Colonic mucosa (tissue), 4 donors: Measurements from ENCODE around the gene SLC19A1. TPM values are rescaled to one million over a fixed set of nuclear protein-coding genes. Genes with fewer than 3 reads are reported as not detected.

Source experiments
- DNase-seq: peaks from one replicate; pipeline ENCODE4 v3.0.0-alpha.2; 2020
- H3K27ac ChIP-seq: fragments of 200-600 bp; one replicate; pipeline ENCODE4 v1.8.0; 2021
- H3K27me3 ChIP-seq: fragments of 200-600 bp; one replicate; pipeline ENCODE4 v1.8.0; 2021
- H3K36me3 ChIP-seq: fragments of 200-600 bp; one replicate; pipeline ENCODE4 v1.8.0; 2021
- H3K4me1 ChIP-seq: fragments of 200-600 bp; one replicate; pipeline ENCODE4 v1.8.0; 2021; ENCODE audit warnings: mild to moderate bottlenecking
- H3K4me3 ChIP-seq: fragments of 200-600 bp; one replicate; pipeline ENCODE4 v1.8.0; 2021
- H3K9ac ChIP-seq, 2 donors: one replicate each; pipeline ENCODE4 v1.7.0; 2013; ENCODE audit warnings: control low read depth in 2 of 2, low read depth in 2 of 2, low read length in 2 of 2
- H3K9me3 ChIP-seq: fragments of 200-600 bp; one replicate; pipeline ENCODE4 v1.8.0; 2021
- intact Hi-C: fragments of 100-400 bp; cut with DNase I; formaldehyde crosslinking; loops from one replicate; pipeline ENCODE4 v1.14.1; 2022
- total RNA-seq, 2 donors: library from RNA; stranded (reverse); fragmentation: NEBNext Ultra II Directional in 1 of 2; extraction: Animal tissue kit (Norgen Biotek cat#: 25700) in 1 of 2; gene quantifications; one replicate each; pipeline ENCODE4 v1.2.1, GENCODE V29; 2021
- TF ChIP-seq, protein P1 (sequence below): fragments of 200-600 bp; IDR thresholded peaks from one replicate; pipeline ENCODE4 v1.8.0; 2022; ENCODE audit warnings: antibody characterized with exemption, mild to moderate bottlenecking
- donor health status: healthy.
- donor health status: DM: no; HTN: no; CAD: no.
- donor health status: DM: no; HTN: no; CAD: no.

SLC19A1 gene
- total RNA-seq, result 10 to 100 TPM; 10.7 to 25.3 TPM

DNA sequence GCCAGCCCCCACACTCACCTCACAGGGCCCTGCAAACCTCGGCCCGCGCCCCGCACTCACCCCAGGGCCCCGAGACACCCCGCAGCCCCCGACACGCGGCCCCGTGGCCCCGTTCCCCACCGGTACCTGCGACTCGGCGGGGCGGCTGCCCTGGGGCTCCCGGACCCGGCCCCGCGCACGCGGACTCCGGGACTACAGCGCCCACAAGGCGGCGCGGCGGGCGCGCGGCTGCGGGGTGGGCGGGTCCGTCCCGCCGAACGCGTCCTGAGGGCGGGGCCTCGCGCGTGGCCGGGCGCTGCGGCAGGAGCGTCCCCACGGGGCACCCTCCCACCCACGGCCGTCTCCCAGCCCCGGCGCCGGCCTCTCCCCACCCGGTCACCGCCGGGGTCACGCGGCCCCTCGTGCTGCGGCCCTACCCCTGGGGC, at the start of gene SLC19A1:
Gene SLC19A1, minus strand, starts transcription at position 199 of the 425 bp plus-strand sequence. CDS start 4,481 bp downstream, outside the sequence.
- Histone ChIP-seq H3K9ac (peak within 1 kb of the TSS; percentile 56 to 66), H3K36me3 (no peaks in the 10 kb centered on the region), H3K27ac (no peak within 1 kb of the TSS), H3K4me1 (peaks cover 6% of the 10 kb centered on the region), H3K27me3 (no peaks in the 10 kb centered on the region), H3K9me3 (no peaks in the 10 kb centered on the region), H3K4me3 (peak within 1 kb of the TSS; percentile 63)
- DNase-seq, result peak; percentile 60
- intact Hi-C loops, result no loop called here
- TF ChIP-seq, protein P1, sequence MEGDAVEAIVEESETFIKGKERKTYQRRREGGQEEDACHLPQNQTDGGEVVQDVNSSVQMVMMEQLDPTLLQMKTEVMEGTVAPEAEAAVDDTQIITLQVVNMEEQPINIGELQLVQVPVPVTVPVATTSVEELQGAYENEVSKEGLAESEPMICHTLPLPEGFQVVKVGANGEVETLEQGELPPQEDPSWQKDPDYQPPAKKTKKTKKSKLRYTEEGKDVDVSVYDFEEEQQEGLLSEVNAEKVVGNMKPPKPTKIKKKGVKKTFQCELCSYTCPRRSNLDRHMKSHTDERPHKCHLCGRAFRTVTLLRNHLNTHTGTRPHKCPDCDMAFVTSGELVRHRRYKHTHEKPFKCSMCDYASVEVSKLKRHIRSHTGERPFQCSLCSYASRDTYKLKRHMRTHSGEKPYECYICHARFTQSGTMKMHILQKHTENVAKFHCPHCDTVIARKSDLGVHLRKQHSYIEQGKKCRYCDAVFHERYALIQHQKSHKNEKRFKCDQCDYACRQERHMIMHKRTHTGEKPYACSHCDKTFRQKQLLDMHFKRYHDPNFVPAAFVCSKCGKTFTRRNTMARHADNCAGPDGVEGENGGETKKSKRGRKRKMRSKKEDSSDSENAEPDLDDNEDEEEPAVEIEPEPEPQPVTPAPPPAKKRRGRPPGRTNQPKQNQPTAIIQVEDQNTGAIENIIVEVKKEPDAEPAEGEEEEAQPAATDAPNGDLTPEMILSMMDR, result peak; percentile 14

DNA sequence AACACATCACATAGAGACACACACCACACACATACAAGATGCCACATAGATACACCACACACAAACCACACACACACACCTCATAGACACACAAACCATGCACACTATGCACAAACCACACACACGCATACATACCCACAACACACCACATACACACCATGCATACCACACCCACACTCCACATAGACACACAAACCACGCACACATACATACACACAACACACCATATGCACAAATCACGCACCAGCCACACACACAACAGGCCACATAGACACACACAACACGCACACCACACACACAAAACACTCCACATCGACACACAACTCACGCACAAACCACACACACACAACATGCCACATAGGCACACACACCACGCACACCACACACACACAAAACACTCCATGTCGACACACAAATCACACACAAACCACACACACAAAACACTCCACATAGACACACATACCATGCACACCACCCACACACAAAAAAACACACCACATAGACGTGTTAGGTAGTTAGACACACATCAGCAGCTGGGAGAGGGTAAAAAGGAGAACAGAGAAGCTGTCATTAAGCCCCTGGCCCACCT, 49.5 kb upstream of the SLC19A1 start:
- Histone ChIP-seq H3K4me3 (no peak overlapping the region), H3K36me3 (no peaks in the 10 kb centered on the region), H3K27me3 (no peaks in the 10 kb centered on the region), H3K9me3 (no peaks in the 10 kb centered on the region), H3K9ac (no peak overlapping the region), H3K4me1 (no peaks in the 10 kb centered on the region), H3K27ac (no peak overlapping the region)
- TF ChIP-seq, protein P1, result no peak
- DNase-seq, result no peak
- intact Hi-C loops, result no loop called here

DNA sequence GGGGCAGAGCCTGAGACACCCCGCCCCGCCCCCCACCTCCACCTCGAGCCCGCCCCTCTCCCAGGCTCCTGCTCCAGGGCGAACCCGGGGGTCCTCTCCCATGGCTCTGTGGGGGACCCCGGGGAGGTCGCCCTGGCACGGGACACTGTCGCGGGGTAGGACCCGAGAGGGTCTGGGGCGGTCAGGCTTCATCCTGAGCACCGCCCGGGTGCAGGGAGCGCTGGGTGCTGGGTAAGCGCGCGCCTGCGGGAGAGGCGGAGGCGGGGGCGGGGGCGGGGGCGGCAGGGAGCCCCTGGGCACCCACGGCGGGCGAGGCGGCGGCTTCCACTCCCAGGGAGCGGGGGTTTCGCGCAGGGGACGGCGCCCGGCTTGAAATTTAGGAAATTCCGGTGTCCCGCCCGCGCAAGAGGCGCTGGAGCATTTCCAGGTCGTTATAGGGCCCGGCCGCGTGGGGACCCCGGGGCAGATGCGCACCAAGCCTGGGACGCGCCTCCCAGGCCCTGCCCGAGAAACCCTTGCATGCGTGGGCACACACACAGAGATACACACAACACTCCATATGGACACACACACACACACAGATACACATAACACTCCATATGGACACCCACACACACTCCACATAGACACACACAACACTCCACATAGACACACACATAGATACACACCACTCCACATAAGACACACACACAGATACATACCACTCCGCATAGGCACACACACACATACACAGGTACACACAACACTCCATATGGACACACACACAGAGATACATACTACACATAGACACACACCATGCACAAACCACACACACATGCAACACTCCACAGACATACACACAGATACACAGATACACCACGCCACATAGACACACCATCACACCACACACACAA, 48.7 kb upstream of the SLC19A1 start:
- intact Hi-C loops, result no loop called here
- Histone ChIP-seq H3K9ac (no peak overlapping the region), H3K27me3 (no peaks in the 10 kb centered on the region), H3K9me3 (no peaks in the 10 kb centered on the region), H3K36me3 (no peaks in the 10 kb centered on the region), H3K4me1 (no peaks in the 10 kb centered on the region), H3K27ac (no peak overlapping the region), H3K4me3 (peak overlapping the region; percentile 46)
- no peak for DNase-seq
- TF ChIP-seq, protein P1, result no peak

DNA sequence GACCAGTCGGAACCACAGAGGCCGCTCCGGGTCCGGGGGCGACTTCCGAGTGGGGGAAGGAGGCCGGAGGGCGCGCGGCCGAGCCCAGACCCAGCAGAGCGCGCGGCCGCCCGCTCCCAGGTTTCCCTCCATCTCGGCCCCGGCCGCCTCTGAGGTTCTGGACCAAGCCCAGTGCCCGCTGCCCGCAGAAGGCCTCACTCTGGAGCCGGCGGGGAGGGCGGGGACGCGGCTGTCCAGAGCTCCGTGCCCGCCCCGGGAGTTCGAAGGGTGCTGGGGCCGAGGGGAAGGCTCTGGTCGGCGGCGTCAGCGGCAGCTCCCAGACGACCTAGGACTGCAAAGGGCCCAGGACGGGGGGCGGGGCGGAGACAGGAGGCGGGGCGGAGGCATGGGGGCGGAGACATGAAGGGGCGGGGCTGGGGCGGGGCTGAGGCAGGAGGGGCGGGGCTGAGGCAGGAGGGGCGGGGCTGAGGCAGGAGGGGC, 48.0 kb upstream of the SLC19A1 start:
- DNase-seq, result peak; percentile 71
- Histone ChIP-seq H3K27me3 (no peaks in the 10 kb centered on the region), H3K9me3 (no peaks in the 10 kb centered on the region), H3K4me1 (no peaks in the 10 kb centered on the region), H3K4me3 (peak overlapping the region; percentile 46), H3K36me3 (no peaks in the 10 kb centered on the region), H3K27ac (no peak overlapping the region), H3K9ac (peak overlapping the region in 1 of 2 donors; percentile 56)
- intact Hi-C loops, result no loop called here
- TF ChIP-seq, protein P1, result no peak

DNA sequence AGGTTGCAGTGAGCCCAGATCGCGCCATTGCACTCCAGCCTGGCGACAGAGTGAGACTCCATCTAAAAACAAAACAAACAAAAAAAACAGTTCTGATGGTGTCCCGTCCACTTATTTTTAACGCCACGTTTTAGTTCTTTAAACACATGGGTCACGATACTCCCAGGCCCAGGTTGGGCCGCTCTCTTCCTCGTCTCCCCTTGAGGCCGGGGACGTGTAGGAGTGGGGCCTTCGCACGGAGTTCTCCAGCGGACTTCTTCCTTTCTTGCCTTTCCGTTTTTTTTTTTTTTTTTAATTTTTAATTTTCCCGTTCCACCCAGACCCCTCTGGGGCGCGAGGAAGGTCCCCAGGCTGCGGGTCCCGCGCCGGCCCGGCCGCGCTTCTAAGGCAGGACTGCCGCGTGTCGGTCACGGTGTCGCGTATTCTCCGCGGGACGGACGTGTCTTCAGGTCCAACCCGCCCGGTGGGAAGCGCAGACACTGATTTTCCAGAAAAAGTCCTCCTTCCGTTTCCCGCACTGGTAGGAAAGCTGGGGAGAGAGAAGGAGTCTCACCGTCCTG, 47.5 kb upstream of the SLC19A1 start:
- no peak for DNase-seq
- Histone ChIP-seq H3K9ac (peak overlapping the region in 1 of 2 donors; percentile 56), H3K4me1 (no peaks in the 10 kb centered on the region), H3K27ac (no peak overlapping the region), H3K4me3 (peak overlapping the region; percentile 46), H3K36me3 (no peaks in the 10 kb centered on the region), H3K27me3 (no peaks in the 10 kb centered on the region), H3K9me3 (no peaks in the 10 kb centered on the region)
- intact Hi-C loops, result no loop called here
- TF ChIP-seq, protein P1, result no peak
